ENCODE data around the gene MAGEA8.
"Not testable (repeated sequence)": the region's sequence is repeated elsewhere in the genome, so short reads cannot be mapped to it uniquely, and the experiment has no call there.

MAGEA8 gene, protein sequence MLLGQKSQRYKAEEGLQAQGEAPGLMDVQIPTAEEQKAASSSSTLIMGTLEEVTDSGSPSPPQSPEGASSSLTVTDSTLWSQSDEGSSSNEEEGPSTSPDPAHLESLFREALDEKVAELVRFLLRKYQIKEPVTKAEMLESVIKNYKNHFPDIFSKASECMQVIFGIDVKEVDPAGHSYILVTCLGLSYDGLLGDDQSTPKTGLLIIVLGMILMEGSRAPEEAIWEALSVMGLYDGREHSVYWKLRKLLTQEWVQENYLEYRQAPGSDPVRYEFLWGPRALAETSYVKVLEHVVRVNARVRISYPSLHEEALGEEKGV

DNA sequence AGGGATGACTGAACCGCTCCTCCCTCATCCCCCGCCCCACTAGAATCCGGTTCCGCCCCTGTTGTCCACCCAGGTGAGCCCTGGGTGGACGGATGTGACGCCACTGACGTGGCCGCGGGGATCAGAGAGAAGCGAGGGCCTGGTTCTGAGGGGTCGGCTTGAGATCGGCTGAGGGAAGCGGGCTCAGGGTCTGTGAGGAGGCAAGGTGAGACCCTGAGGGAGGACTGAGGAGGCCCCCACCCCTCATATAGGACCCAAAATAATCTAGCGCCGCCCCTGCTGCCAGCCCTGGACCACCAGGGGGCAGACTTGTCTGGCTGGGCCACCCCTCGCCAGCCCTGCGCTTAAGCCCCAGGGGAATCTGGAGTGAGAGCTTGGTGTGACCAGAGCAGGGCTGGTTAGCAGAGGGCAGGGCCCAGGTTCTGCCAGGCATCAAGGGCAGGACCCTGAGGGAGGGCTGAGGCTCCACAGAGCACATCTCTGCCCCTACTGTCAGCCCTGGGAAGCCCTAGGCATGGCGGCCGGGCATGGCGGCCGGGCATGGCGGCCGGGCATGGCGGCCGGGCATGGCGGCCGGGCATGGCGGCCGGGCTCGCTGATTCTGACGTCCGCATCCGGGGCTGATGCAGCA is at the start of gene MAGEA8:
MAGEA8 (plus strand) TSS at position 103 of the 631 bp plus-strand sequence. CDS start 3,090 bp downstream, outside the sequence.
- DNase-seq = no peak

DNA sequence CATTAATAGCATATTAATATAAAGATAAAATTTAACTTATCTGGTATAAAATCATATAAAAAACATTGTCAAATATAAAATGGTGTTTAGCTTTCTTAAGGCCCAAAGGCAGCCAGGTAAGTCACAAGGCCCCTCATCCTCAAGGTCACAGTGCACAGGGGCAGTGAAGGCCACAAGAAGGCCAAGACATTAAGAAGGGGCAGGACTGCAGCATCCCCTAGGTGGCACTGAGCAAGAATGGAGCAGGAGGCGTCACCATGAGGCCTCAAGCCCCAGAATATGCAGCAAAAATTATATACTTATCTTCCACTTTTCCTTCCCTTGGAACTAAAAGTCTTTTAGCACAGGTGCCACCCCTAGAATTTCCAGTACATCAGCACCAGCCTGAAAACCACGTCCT is 49.5 kb upstream of the MAGEA8 start:
- DNase-seq = no peak

DNA sequence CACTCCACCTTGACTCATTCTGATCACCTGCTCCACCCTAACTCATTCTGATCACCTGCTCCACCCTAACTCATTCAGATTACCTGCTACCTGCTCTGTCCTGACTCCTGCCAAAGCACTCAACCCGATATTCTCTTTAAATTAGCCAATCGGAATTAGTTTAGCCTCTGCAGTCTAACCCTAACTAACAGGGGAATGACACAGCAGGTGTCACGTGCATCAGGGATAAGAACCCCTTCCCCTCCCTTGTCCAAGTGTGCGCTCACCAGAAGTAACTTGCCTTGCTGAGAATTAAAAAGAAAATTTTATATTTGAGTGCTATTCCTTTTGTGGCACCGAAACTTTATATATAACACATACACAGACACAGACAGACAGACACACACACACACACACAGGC is 44.3 kb upstream of the MAGEA8 start:
- not testable (repeated sequence) for DNase-seq

DNA sequence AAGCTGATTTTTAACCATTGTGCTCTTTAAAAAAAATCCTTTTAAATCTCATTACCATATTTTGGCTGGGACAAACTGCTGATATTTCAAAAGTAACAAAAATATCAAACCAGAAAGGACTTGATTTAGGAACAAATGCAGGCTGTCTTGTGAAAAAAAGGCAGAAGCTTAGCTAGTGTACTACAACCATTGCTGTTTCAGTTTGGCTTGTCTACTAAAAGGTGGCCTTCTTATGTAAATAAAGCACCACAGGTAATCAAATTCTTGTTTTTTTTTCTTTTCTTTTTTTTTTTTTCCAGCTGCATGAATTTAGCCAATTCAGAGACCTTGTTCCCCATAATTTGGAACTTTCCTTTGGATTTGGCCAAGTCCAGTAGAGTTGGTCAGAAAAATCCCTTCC is 43.8 kb upstream of the MAGEA8 start:
- DNase-seq = no peak

DNA sequence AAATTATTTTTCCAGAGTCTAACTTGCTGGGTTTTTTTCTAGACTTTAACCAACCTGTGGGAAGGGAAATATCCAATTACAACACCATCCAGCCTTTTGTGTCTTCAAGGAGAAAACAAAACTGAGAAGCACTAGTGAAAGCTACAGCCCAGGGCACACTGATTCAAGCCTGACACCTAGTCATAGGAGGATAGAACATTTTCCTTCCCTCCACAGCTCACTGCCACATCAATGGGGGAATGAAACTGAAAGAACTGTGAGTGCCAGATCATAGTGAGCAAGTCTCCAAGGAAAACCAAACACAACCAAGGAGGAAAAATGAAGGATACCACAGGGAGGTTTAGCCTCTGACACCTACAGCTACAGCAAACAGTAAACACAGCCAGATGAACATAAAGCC is 43.3 kb upstream of the MAGEA8 start:
- DNase-seq = no peak

DNA sequence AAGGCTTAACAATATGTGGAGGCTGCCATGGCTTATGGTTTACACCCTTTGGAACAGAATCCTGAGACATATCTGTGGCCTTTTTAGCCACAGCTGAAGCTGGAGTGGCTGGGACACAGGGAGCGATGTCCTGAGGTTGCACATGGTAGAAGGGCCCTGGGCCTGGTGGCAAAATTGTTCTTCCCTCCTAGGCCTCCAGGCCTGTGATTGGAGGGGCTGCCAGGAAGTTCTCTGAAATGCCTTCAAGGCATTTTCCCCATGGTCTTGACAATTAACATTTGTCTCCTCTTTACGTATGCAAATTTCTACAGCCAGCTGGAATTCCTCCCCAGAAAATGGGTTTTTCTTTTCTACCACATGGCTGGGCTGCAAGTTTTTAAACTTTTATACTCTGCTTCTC is 39.1 kb upstream of the MAGEA8 start:
- no peak for DNase-seq

DNA sequence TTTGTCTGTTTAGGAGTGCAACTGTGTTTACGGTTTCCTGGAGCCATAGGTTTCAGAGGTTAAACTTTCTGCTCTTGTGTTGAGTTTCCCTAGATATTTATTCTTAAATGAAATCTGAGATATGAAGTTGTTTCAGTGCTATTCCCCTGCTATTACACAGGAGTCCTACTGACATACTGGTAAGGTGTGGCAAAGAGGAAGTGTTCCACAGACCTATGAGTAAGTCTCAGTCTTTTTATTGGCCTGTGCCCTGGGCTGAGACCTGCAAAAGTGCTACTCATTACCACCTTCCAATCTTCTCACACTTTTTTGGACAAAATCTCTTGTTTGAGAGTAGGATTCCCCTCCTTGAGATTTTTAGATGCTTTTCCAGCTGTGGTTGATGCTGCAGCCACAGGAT is 35.6 kb upstream of the MAGEA8 start:
- DNase-seq = no peak

DNA sequence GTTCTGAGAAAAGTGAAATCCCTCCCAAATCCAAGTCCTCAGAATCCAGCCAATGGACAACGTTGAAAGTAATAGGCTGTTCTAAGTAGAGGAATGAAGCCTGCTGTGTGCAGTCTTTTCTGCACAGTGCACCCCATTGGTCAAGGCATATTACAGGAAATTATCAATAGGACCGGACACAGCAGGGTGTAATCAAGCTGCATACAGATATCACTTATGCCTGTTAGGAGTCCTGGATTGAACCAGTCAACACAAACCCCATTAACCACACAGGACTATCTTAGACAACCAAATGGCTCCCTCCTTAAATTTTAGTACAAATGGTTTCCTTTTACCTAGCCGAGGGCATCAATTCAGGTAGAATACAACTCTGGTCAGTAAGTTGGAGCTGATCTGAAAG is 34.2 kb upstream of the MAGEA8 start:
- no peak for DNase-seq

DNA sequence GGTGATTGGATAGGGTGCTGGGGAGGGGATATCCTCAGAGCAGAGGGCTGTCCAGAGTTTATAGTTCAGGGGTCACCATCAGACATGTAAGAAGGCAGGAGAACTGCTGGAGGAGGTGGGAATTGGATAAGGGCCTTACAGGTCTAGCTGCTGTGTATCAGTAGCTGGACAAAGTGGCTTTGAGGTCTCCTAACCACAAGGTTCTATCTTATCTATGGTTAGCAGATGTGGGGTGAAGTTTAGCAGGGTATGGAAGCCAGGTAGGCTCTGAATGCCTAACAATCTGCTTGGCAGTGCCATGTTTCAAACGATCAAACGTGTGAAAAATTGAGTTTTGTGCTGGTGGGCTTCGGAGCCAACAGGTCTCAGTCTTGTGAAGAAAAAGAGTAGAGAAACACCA is 32.1 kb upstream of the MAGEA8 start:
- no peak for DNase-seq

DNA sequence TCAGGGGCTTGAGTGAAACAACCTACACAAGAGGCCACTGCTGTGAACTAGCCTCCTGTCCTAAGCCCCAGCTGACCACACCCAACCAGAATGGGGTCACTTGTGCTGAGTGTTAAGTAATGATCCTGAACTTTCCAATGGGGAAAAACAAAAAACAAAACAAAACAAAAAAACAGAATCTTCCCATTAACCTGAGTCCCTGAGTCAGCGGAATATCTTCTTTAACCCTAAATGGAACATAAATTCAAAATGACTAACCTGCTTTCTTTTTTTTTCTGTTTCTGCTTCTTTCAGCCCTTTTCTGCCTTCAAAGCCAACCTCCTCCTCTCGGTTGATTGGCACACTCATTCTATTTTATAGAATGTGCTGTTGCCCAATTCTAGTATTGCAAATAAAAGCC is 31.2 kb upstream of the MAGEA8 start:
- DNase-seq = no peak

DNA sequence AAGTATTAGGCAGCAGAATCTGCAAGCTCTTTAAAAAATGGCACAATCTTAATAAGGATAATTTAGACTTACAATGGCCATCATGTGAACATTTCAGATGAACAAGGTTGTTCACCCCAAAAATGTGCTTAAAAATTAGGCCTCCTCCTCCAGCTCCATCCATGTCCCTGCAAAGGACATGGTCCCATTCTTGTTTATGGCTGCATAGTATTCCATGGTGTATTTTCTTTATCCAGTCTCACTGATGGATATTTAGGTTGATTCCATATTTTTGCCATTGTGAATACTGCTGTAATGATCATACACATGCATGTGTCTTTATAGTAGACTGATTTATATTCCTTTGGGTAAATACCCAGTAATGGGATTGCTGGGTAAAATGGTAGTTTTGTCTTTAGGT is 29.1 kb upstream of the MAGEA8 start:
- DNase-seq = no peak

DNA sequence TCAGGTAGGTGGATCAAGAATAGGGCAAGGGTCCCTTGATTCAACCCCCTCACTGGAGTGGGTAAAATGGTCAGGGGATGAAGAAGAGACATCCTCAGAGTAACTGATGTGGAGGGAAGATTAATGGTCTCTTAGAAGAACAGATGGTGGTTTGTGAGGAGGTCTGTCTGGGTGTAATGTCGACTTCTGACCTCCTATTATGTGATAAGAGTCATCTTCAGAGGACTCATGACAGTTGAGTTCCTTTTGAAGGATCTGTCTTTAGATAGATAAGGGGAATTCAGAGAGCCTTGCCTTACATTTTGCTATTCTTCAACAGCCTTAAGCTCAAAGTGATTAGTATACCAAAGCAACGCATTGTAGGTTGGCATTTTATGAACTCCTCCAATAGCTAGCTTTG is 27.1 kb upstream of the MAGEA8 start:
- DNase-seq = no peak

DNA sequence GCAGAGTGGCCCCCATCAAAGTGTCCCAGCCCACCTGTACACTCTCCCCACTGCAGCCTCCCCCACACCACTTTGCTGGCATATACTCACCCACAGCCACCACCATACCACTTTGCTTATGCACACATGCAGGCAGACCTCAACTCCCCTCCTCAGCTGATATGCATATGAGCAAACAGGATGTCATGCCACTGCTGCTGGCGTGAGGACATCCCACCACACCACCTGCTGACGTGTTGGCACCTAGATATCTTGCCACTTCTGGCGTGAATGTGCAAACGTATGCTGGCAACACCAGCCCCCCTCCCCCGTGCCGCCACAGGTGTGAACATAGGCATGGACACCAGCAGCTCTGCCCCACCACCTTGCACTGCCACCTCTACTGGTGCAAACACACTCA is 22.4 kb upstream of the MAGEA8 start:
- no peak for DNase-seq

DNA sequence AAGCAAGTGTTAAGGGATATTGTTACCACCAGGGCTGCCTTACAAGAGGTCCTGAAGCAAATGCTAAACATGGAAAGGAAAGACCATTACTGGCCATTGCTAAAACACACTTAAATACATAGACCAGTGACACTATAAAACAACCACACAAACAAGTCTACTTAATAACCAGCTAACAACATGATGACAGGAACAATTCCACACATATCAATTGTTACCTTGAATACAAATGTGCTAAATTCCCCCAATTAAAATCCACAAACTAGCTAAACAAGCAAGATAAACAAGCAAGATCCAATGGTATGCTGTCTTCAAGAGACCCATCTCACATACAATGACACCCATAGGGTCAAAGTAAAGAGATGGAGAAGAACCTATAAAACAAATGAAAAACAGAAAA is 20.5 kb upstream of the MAGEA8 start:
- no peak for DNase-seq

DNA sequence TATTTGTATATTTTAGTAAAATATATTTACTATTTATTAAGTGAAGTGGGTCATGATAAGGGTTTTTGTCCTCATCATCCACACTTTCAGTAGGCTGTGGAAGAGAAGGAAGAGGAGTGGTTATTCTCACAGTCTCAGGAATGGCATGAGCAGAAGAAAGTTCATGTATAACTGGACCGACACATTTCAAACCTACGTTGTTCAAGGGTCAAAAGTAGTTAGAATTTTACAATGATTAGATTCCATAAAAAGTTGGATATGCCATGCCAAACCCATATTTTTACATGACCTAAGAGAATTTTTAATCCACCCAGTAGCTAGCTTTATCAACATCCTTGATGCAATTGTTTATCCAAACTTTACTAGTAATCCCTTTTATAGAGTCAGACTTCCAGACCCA is 15.6 kb upstream of the MAGEA8 start:
- DNase-seq = no peak

DNA sequence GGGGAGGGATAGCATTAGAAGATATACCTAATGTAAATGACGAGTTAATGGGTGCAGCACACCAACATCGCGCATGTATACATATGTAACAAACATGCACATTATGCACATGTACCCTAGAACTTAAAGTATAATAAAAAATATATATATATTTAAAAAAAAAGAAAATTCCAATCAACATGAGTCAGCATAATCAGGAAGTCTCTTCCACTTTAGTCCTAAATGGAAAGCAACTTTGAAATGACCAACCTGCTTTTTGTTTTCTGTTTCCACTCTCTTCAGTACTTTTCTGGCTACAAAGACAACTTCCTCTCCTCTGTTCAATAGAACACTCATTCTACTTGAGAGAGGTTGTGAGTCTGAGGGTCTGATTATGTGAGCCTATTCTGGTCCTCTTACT is 13.5 kb upstream of the MAGEA8 start:
- no peak for DNase-seq

DNA sequence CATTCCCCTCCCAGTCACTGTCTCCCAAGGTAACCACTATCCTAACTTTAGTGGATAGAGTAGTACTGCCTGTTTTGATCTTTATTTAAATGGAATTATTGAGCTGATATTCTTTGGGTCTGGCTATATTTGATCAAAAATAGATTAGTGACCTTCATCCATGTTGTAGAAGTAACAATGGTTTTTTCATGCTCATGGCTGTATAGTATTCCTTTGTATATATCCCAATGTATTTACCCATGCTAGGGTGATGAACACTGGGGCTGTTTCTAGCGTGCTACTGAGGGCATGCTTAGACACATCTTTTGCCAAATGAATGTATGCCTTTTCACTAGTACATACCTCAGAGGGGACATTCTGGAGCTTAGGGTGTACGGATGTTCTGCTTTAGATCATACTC is 10.1 kb upstream of the MAGEA8 start:
- DNase-seq = no peak

DNA sequence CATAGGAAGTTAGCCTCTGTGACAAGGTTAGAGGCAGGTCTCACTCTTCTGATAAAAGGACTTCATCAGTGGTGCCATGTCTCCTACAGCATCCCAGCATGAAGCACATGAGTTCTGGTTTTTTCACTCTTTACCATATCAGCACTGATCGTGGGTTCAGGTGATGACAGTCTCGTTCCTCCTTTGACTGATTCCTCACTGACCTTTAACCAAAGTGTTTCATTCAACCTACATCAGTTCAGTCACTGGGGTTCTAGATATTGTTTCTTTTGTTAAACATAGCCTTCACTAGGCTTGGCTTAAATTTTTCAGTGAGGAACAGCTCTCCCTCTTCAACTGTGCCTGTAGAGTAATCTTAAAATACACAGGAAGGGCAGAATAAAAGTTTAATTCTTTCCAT is 9.6 kb upstream of the MAGEA8 start:
- DNase-seq = no peak

DNA sequence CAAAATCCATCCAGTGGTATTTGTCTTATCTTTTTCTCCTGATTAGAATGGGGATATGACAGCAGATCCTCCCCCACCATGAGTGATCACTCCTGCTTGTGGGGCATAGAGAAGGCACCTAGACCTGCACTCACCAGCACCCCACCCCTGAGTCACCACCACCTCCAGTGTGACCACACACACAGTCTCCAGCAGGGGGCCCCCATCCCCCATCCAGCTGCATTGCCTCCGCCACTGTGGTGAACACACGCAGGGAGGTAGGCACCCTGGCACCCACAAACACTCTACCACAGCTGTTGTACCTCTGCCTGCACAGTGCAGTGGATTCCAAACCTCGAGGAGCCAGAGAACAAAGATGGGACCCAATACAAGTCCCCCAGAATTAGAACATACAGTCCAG is 9.0 kb upstream of the MAGEA8 start:
- no peak for DNase-seq

DNA sequence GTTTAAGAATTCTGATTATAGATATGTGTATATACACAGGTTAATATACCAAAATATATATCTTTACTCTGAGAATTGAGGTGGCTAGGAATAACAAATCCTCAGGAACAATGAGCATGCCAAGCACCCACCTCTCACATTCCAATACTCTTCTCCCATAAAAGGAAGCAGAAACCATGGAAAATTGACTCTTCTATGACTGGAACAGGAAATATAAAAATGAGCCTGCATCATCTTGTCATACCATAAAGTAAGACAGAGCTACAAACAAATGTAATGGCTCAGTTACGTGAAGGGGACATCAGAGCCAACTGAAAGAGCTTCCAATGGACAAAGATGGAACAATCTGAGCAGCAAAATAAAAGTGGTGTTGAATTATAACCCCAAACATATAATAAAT is 3.8 kb upstream of the MAGEA8 start:
- no peak for DNase-seq

DNA sequence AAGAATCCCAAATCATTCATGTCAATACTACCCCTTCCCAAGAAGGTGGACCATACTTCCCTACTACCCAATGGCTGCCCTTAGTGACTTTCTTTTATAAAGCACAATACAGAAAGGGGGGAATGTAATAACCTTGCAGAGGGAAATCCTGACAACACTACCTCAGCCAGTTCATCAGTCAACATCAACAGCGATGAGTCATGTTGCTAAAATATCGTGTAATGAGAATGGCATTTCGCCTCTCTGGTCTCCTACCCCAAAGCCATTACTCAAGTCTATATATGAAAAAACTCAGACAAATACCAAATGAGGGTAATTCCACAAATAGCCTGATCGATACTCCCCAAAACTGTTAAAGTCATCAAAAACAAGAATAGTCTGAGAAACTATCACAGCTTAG is 3.3 kb upstream of the MAGEA8 start:
- DNase-seq = no peak

DNA sequence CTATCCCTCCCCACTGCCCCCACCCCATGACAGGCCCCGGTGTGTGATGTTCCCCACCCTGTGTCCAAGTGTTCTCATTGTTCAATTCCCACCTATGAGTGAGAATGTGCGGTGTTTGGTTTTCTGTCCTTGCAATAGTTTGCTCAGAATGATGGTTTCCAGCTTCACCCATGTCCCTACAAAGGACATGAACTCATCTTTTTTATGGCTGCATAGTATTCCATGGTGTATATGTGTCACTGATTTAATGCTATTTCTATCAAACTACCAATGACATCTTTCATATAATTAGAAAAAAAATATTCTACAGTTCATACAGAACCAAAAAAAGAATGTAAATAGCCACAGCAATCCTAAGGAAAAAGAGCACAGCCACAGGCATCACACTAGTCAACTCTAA is 9.8 kb downstream of the MAGEA8 start:
- DNase-seq = not testable (repeated sequence)

DNA sequence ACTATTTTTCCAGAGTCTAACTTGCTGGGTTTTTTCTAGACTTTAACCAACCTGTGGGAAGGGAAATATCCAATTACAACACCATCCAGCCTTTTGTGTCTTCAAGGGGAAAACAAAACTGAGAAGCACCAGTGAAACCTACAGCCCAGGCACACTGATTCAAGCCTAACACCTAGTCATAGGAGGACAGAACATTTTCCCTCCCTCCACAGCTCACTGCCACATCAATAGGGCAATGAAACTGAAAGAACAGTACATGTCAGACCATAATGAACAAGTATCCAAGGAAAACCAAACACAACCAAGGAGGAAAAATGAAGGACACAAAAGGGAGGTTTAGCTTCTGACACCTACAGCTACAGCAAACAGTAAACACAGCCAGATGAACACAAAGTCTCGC is 17.6 kb downstream of the MAGEA8 start:
- DNase-seq = no peak

DNA sequence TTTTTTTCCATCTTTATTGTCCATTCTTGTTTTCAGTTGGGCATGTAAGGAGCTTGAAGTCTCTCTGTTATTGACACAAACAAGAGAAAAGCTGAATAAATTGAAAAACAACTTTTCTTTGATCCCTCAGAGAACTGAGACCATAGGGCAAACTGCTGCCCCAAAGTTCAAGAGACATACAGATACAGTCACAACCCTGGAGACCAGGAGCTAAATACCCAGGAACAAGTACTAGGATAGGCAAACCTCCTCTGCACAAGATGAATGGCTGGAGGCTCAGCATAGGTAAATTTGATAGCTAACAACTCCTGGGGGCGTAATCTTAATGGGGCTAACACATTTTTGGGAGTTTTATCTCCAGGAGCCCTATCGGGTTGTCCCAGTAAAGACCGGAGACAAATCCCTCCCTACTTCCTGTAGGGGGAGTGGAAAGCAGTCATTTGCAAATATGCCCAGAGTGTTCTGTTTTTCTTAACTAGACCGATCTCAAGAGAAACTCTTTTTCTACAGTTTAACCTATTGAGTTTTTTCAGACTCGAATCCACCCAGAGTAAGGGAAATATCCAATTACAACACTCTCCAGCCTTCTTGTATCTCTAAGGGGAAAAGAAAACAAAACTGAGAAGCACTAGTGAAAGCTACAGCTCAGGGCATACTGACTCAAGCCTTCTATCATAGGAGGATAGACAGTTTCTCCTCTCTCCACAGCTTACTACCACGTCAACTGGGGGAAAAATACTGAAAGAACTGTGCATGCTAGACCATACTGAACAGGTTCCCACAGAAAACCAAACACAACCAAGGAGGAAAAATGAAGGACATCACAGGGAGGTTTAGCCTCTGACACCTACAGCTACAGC is 23.1 kb downstream of the MAGEA8 start:
- no peak for DNase-seq
